ENCODE data around the gene ZSCAN9.
A peak's percentile ranks its signal among the peaks of the same experiment; 100 is the strongest.

ZSCAN9 gene

GRCh38 chr6:28225056-28225834 is at the start of gene ZSCAN9:
TSS of gene ZSCAN9 (plus strand) at chr6:28225275. CDS start at chr6:28227085, 1,810 bp downstream.
- Histone ChIP-seq H3K4me3 (peak within 1 kb of the TSS; percentile 48 to 77 (median 74)), H3K27ac (peak within 1 kb of the TSS in 19 of 21 experiments; percentile 6 to 85 (median 75))

- no peak overlapping the region for H3K4me3 ChIP-seq
- H3K27ac ChIP-seq: no peak overlapping the region
Measured at GRCh38 chr6:28176373-28176772, 48.7 kb upstream of the ZSCAN9 start.

- Histone ChIP-seq H3K4me3 (no peak overlapping the region), H3K27ac (no peak overlapping the region)
Measured at GRCh38 chr6:28182255-28182654, 42.8 kb upstream of the ZSCAN9 start.

GRCh38 chr6:28188111-28188979 is 36.7 kb upstream of the ZSCAN9 start:
- Histone ChIP-seq H3K4me3 (no peak overlapping the region), H3K27ac (no peak overlapping the region)

- H3K27ac ChIP-seq: no peak overlapping the region
Measured at GRCh38 chr6:28200020-28200419, 25.1 kb upstream of the ZSCAN9 start.

GRCh38 chr6:28203201-28203600 is 21.9 kb upstream of the ZSCAN9 start:
- H3K27ac ChIP-seq: no peak overlapping the region

More at GRCh38 chr6:28200020-28200419, 25.1 kb upstream of the ZSCAN9 start:
- H3K4me3 ChIP-seq: no peak overlapping the region

GRCh38 chr6:28205879-28206278 is 19.2 kb upstream of the ZSCAN9 start:
- Histone ChIP-seq H3K27ac (no peak overlapping the region), H3K4me3 (no peak overlapping the region)

More at GRCh38 chr6:28203201-28203600, 21.9 kb upstream of the ZSCAN9 start:
- H3K4me3 ChIP-seq: no peak overlapping the region

- H3K27ac ChIP-seq: no peak overlapping the region
- no peak overlapping the region for H3K4me3 ChIP-seq
Measured at GRCh38 chr6:28206527-28206926, 18.5 kb upstream of the ZSCAN9 start.

GRCh38 chr6:28206928-28207509 is 18.1 kb upstream of the ZSCAN9 start:
- Histone ChIP-seq H3K27ac (no peak overlapping the region), H3K4me3 (no peak overlapping the region)

GRCh38 chr6:28207510-28208110 is 17.5 kb upstream of the ZSCAN9 start:
- H3K4me3 ChIP-seq: no peak overlapping the region
- H3K27ac ChIP-seq: no peak overlapping the region

GRCh38 chr6:28208111-28208659 is 16.9 kb upstream of the ZSCAN9 start:
- no peak overlapping the region for H3K4me3 ChIP-seq
- H3K27ac ChIP-seq: no peak overlapping the region

- Histone ChIP-seq H3K27ac (no peak overlapping the region), H3K4me3 (no peak overlapping the region)
Measured at GRCh38 chr6:28209753-28210535, 15.1 kb upstream of the ZSCAN9 start.

- H3K27ac ChIP-seq: no peak overlapping the region
Measured at GRCh38 chr6:28211840-28212509, 13.1 kb upstream of the ZSCAN9 start.

GRCh38 chr6:28212510-28213212 is 12.4 kb upstream of the ZSCAN9 start:
- H3K4me3 ChIP-seq: peak overlapping the region in 3 of 7 experiments; percentile 16 to 31 (median 30)
- peak overlapping the region in 1 of 21 experiments; percentile 29 for H3K27ac ChIP-seq

More at GRCh38 chr6:28211840-28212509, 13.1 kb upstream of the ZSCAN9 start:
- peak overlapping the region in 3 of 7 experiments; percentile 16 to 31 (median 30) for H3K4me3 ChIP-seq

GRCh38 chr6:28213213-28213523 is 11.9 kb upstream of the ZSCAN9 start:
- H3K4me3 ChIP-seq: peak overlapping the region in 1 of 7 experiments; percentile 30

GRCh38 chr6:28215425-28215824 is 9.7 kb upstream of the ZSCAN9 start:
- H3K27ac ChIP-seq: no peak overlapping the region
- H3K4me3 ChIP-seq: peak overlapping the region in 1 of 7 experiments; percentile 4

More at GRCh38 chr6:28213213-28213523, 11.9 kb upstream of the ZSCAN9 start:
- no peak overlapping the region for H3K27ac ChIP-seq

GRCh38 chr6:28217890-28218289 is 7.2 kb upstream of the ZSCAN9 start:
- Histone ChIP-seq H3K27ac (no peak overlapping the region), H3K4me3 (peak overlapping the region in 1 of 7 experiments; percentile 46)

All from skin epidermis (tissue), 12 donors.